PFSK-1 (cell line): ENCODE results near the gene PHACTR2.

Source experiments
- FOXP2 ChIP-seq: optimal IDR thresholded peaks from 2 replicates; pipeline ENCODE3; 2011; ENCODE audit warnings: borderline replicate concordance, control low read depth, inconsistent platforms; ENCODE audit not compliant: insufficient read depth; ENCODE audit errors: extremely low read length, extremely low read depth
- POLR2AphosphoS5 ChIP-seq: IDR thresholded peaks from 2 replicates; pipeline ENCODE4 v1.6.1; 2012; ENCODE audit warnings: low read depth, mild to moderate bottlenecking, control low read depth, low read length, moderate library complexity
- SIN3A ChIP-seq: IDR thresholded peaks from 2 replicates; pipeline ENCODE4 v1.6.1; 2012; ENCODE audit warnings: mild to moderate bottlenecking, low read length, moderate library complexity, borderline replicate concordance; ENCODE audit not compliant: insufficient read depth
- TAF1 ChIP-seq: IDR thresholded peaks from 2 replicates; pipeline ENCODE4 v1.6.1; 2012; ENCODE audit warnings: low read length, control low read depth, borderline replicate concordance; ENCODE audit not compliant: insufficient read depth
- TF ChIP-seq, protein P1 (sequence below), 2 experiments: IDR thresholded peaks; 2 replicates each; pipeline versions ENCODE4 v1.6.1 to v1.8.0; 2011 to 2012; ENCODE audit warnings: low read depth in 2 of 2, low read length in 2 of 2, control low read depth in 1 of 2, inconsistent platforms in 1 of 2, mild to moderate bottlenecking in 1 of 2, moderate library complexity in 1 of 2; ENCODE audit not compliant: insufficient read depth in 1 of 2

DNA sequence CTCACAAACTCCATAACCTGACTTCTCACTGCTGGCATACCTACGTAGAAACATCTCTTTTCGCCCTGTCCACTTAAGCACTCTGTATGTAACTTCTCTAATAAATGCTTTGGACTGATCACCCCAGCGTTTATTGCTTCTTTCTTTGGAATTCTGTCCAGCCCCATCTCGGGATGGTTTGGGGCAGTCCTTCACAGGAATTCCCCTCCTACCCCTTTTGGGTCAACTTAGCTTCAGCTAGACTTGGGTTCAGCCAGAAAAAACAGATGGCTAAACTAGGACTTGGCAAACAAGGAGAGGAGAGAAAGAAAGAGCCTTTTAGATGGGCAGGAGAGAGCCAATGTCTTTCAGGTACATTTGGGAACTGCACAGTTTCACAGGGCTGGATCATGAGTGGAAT lies 161.4 kb downstream of the PHACTR2 start:
- TF ChIP-seq TAF1 (no peak), POLR2AphosphoS5 (no peak), SIN3A (no peak), FOXP2 (no peak)
- TF ChIP-seq, protein P1, sequence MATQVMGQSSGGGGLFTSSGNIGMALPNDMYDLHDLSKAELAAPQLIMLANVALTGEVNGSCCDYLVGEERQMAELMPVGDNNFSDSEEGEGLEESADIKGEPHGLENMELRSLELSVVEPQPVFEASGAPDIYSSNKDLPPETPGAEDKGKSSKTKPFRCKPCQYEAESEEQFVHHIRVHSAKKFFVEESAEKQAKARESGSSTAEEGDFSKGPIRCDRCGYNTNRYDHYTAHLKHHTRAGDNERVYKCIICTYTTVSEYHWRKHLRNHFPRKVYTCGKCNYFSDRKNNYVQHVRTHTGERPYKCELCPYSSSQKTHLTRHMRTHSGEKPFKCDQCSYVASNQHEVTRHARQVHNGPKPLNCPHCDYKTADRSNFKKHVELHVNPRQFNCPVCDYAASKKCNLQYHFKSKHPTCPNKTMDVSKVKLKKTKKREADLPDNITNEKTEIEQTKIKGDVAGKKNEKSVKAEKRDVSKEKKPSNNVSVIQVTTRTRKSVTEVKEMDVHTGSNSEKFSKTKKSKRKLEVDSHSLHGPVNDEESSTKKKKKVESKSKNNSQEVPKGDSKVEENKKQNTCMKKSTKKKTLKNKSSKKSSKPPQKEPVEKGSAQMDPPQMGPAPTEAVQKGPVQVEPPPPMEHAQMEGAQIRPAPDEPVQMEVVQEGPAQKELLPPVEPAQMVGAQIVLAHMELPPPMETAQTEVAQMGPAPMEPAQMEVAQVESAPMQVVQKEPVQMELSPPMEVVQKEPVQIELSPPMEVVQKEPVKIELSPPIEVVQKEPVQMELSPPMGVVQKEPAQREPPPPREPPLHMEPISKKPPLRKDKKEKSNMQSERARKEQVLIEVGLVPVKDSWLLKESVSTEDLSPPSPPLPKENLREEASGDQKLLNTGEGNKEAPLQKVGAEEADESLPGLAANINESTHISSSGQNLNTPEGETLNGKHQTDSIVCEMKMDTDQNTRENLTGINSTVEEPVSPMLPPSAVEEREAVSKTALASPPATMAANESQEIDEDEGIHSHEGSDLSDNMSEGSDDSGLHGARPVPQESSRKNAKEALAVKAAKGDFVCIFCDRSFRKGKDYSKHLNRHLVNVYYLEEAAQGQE (IDR thresholded peaks at IDR 0.05; ENCODE audit: insufficient read depth in 1 of 2, low read depth in 2 of 2, low read length in 2 of 2): no peak
